CD4-positive, alpha-beta T cell treated with Interleukin-4 for 1 hour (primary cell): ENCODE measurements around the gene CLEC2D.
A peak's percentile ranks its signal among the peaks of the same experiment; 100 is the strongest.
"Not testable (repeated sequence)": the region's sequence is repeated elsewhere in the genome, so short reads cannot be mapped to it uniquely, and the experiment has no call there.

Experiments used
- DNase-seq, 2 donors: peaks; one replicate each; pipeline ENCODE4 v3.0.0-alpha.2; 2020 to 2022

Gene CLEC2D

GRCh38 chr12:9730591-9730990, 61.1 kb downstream of the CLEC2D start:
- peak in 1 of 2 donors; percentile 32 for DNase-seq

GRCh38 chr12:9731393-9731792, 61.9 kb downstream of the CLEC2D start:
- DNase-seq = peak in 1 of 2 donors; percentile 34

- peak in 1 of 2 donors; percentile 38 for DNase-seq
Observed at GRCh38 chr12:9731797-9732196, 62.3 kb downstream of the CLEC2D start.

- DNase-seq = peak in 1 of 2 donors; percentile 51
Observed at GRCh38 chr12:9732921-9733461, 63.5 kb downstream of the CLEC2D start, which contains the start of gene CLECL1. CLECL1 (minus strand) TSS chr12:9733097.

GRCh38 chr12:9735601-9736000, 66.1 kb downstream of the CLEC2D start:
- no peak for DNase-seq

- DNase-seq = peak in 1 of 2 donors; percentile 85
Observed at GRCh38 chr12:9736936-9737705, 67.6 kb downstream of the CLEC2D start.

GRCh38 chr12:9738905-9739304, 69.4 kb downstream of the CLEC2D start:
- DNase-seq = not testable (repeated sequence)

- DNase-seq = peak; percentile 39 to 65
Observed at GRCh38 chr12:9739404-9740105, 70.0 kb downstream of the CLEC2D start.

GRCh38 chr12:9740106-9740750, 70.7 kb downstream of the CLEC2D start:
- DNase-seq = peak; percentile 71 to 79

- peak; percentile 92 to 93 for DNase-seq
Observed at GRCh38 chr12:9741726-9742125, 72.2 kb downstream of the CLEC2D start.

GRCh38 chr12:9742661-9743060, 73.1 kb downstream of the CLEC2D start:
- peak; percentile 74 to 80 for DNase-seq

- no peak for DNase-seq
Observed at GRCh38 chr12:9745199-9745598, 75.7 kb downstream of the CLEC2D start.
